Body of pancreas (tissue), 4 donors: ENCODE data around the gene SLC6A19. TPM values are rescaled to one million over a fixed set of nuclear protein-coding genes. Genes with fewer than 3 reads are reported as not detected.

Source experiments
- ATAC-seq: fragments of 150-250 bp; one replicate; pipeline ENCODE4 v1.9.1; 2016
- DNase-seq, 4 donors: peaks; one replicate each; pipeline ENCODE4 v3.0.0-alpha.2; 2019
- H3K27ac ChIP-seq, 4 donors: fragments of 200-600 bp; sonication (generic); 1 replicate in 3 of 4; 2 replicates in 1 of 4; pipeline versions ENCODE4 v1.5.1 to v1.6.1; 2016 to 2019; ENCODE audit warnings: mild to moderate bottlenecking in 1 of 4, mixed read lengths in 1 of 4, moderate library complexity in 1 of 4
- H3K27me3 ChIP-seq, 2 donors: fragments of 200-600 bp; sonication (generic); one replicate each; pipeline ENCODE4 v1.6.0; 2016; ENCODE audit warnings: mild to moderate bottlenecking in 1 of 2
- H3K36me3 ChIP-seq, 2 donors: fragments of 200-600 bp; sonication (generic); replicated peaks in 1 of 2; 2 replicates each; pipeline ENCODE4 v1.5.1; 2016; ENCODE audit warnings: low read depth in 2 of 2; ENCODE audit not compliant: insufficient read depth in 1 of 2
- H3K4me1 ChIP-seq: fragments of 200-600 bp; sonication (generic); one replicate; pipeline ENCODE4 v1.6.0; 2016
- H3K4me3 ChIP-seq, 2 donors: fragments of 200-600 bp; sonication (generic); 1 replicate in 1 of 2; 2 replicates in 1 of 2; pipeline ENCODE4 v1.5.1; 2016 to 2019
- H3K9me3 ChIP-seq, 3 donors: fragments of 200-600 bp; sonication (generic); 1 replicate in 2 of 3; 2 replicates in 1 of 3; pipeline ENCODE4 v1.5.1; 2016
- CTCF ChIP-seq, 7 experiments: fragments of 450-650 bp in 4 of 7; fragments of 200-600 bp in 3 of 7; sonication (generic) in 3 of 7; IDR thresholded peaks; one replicate each; pipeline ENCODE4 v1.5.1; 2016 to 2019; ENCODE audit warnings: antibody characterized with exemption in 7 of 7
- POLR2A ChIP-seq, 3 donors: fragments of 450-650 bp; IDR thresholded peaks; one replicate each; pipeline ENCODE4 v1.6.1; 2016; ENCODE audit warnings: antibody characterized with exemption in 3 of 3, mild to moderate bottlenecking in 2 of 3
- whole genome bisulfite sequencing, 2 donors: methylation state at CpG; one replicate each; pipeline ENCODE4 v1.1.5; 2017; 5-methylcytosine and 5-hydroxymethylcytosine counted together
- intact Hi-C: fragments of 100-400 bp; cut with DNase I; formaldehyde crosslinking; loops from one replicate; pipeline ENCODE4 v1.15.1; 2023
- total RNA-seq, 2 donors: library from RNA; depleted of rRNA; stranded (reverse); fragments of >200 nt; gene quantifications; one replicate each; pipeline ENCODE4 v1.1.0, GENCODE V29; 2016

SLC6A19 gene
- total RNA-seq, 2 donors from 2014 or later = 0.66 to 1.3 TPM

DNA sequence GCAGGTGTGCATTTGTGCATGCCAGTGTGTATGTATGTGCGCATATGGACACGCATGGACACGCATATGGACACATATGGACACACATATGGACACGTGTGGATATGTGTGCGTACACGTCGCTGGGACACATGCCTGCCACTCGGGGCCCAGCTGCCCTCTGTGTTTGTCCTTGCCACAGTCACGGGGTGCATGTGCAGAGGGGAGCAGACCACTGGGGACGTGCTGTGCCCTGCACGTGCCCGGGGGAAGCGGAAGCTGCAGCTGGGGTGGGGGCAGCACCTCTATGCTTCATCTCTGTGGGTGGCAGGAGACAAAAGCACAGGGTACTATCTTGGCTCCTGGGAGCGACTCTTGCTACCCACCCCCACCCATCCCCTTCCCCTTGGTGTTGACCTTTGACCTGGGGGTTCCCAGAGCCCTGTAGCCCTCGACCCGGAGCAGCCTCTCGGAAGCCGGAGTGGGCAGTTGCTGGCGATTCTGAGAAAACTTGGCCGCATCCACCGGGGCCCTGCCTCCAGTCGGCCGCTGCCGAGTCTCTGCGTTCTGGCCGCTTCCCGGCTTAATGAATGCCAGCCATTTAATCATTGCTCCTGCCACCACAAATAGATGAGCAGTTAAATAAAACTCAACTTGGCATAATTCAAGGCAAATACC is 21.4 kb downstream of the SLC6A19 start:
- H3K4me1 ChIP-seq = no peaks in the 10 kb centered on the region
- no peak overlapping the region for H3K4me3 ChIP-seq
- no peaks in the 10 kb centered on the region for H3K27me3 ChIP-seq
- H3K36me3 ChIP-seq = no peaks in the 10 kb centered on the region
- H3K27ac ChIP-seq = no peak overlapping the region
- 68 to 80% methylated on average over 12 to 26 of the region's 27 CpGs for WGBS, 2 donors
- TF ChIP-seq POLR2A (IDR thresholded peaks at IDR 0.05) = no peak
- no peak for TF ChIP-seq CTCF (IDR thresholded peaks at IDR 0.05)
- intact Hi-C loops = no loop called here
- ATAC-seq (no peak), DNase-seq (no peak)
- no peaks in the 10 kb centered on the region for H3K9me3 ChIP-seq

GRCh38 chr5:1223278-1223670 is 21.9 kb downstream of the SLC6A19 start:
- WGBS, 2 donors = 64 to 79% methylated on average over 9 to 12 of the region's 12 CpGs
- no peaks in the 10 kb centered on the region for H3K27me3 ChIP-seq
- DNase-seq = no peak
- H3K9me3 ChIP-seq = no peaks in the 10 kb centered on the region
- no peaks in the 10 kb centered on the region for H3K4me1 ChIP-seq
- TF ChIP-seq CTCF (IDR thresholded peaks at IDR 0.05) (no peak), POLR2A (IDR thresholded peaks at IDR 0.05) (no peak)
- no peaks in the 10 kb centered on the region for H3K36me3 ChIP-seq
- ATAC-seq = no peak
- no peak overlapping the region for H3K4me3 ChIP-seq
- H3K27ac ChIP-seq = no peak overlapping the region
- intact Hi-C loops = no loop called here

DNA sequence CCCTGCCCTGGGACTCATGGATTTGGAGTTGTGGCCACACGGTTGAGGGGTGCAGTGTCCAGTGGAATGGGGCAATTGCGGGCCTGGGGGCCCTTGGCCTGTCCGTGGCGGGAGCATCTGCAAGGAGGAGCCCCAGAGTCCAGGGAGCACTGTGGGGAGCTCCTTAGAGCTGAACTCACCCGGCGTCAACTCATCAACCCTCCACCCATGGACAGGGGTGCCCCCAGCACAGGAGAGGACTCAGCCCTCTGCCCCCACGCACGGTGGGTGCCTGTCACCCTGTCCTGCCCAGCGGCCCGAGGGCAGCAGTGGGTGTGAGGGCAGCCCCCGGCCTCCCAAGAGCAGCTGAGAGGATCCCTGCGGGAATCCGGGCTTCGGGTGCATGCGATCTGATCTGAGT is 23.2 kb downstream of the SLC6A19 start:
- 85 to 87% methylated on average over 8 to 13 of the region's 15 CpGs for WGBS, 2 donors
- ATAC-seq = no peak
- intact Hi-C loops = no loop called here
- H3K36me3 ChIP-seq = no peaks in the 10 kb centered on the region
- no peaks in the 10 kb centered on the region for H3K4me1 ChIP-seq
- H3K27ac ChIP-seq = no peak overlapping the region
- H3K4me3 ChIP-seq = no peak overlapping the region
- no peaks in the 10 kb centered on the region for H3K9me3 ChIP-seq
- TF ChIP-seq POLR2A (IDR thresholded peaks at IDR 0.05) = no peak
- no peak for TF ChIP-seq CTCF (IDR thresholded peaks at IDR 0.05)
- DNase-seq = no peak
- no peaks in the 10 kb centered on the region for H3K27me3 ChIP-seq

DNA sequence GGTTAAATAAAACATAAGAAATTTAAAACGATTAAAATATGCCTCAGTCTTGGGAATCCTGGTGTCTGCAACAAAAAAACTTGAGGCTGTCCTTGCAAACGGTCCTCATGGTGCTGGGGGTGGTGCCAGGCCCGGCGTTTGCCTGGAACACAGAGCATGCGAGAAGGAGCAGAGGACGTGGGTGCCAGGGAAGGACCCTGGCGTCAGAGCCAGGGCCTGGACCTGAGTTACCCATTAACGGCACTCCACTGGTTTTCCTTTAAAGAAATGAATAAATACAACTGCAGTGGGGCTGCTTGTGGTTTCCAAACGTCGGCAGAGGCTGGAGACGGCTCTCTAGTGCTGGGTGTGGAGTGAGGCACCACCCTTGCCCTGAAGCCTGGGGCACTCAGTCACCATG is 23.7 kb downstream of the SLC6A19 start, which contains the start of gene SLC6A18:
Gene SLC6A18, plus strand, starts transcription at position 301 of the 400 bp plus-strand sequence. Its CDS starts 97 bp downstream, at position 398.
- no peak for DNase-seq

More for the DNA sequence above, 23.7 kb downstream of the SLC6A19 start, which contains the start of gene SLC6A18:
- no peak within 1 kb of the TSS for H3K4me3 ChIP-seq
- no peaks in the 10 kb centered on the region for H3K9me3 ChIP-seq
- H3K27me3 ChIP-seq = no peaks in the 10 kb centered on the region
- WGBS, 2 donors = 57 to 66% methylated on average over 9 to 11 of the region's 11 CpGs
- TF ChIP-seq CTCF (IDR thresholded peaks at IDR 0.05) = no peak
- no peak for TF ChIP-seq POLR2A (IDR thresholded peaks at IDR 0.05)
- no peaks in the 10 kb centered on the region for H3K4me1 ChIP-seq
- intact Hi-C loops = no loop called here
- H3K36me3 ChIP-seq = no peaks in the 10 kb centered on the region
- no peak for ATAC-seq
- H3K27ac ChIP-seq = no peak within 1 kb of the TSS
